AML-193 (cell line): Measurements from ENCODE around the gene RAC3.

Source experiments
- DNase-seq, 2 experiments: peaks; one replicate each; lab custom pipeline; 2025; lab: John Stamatoyannopoulos, UW

Gene RAC3

DNA sequence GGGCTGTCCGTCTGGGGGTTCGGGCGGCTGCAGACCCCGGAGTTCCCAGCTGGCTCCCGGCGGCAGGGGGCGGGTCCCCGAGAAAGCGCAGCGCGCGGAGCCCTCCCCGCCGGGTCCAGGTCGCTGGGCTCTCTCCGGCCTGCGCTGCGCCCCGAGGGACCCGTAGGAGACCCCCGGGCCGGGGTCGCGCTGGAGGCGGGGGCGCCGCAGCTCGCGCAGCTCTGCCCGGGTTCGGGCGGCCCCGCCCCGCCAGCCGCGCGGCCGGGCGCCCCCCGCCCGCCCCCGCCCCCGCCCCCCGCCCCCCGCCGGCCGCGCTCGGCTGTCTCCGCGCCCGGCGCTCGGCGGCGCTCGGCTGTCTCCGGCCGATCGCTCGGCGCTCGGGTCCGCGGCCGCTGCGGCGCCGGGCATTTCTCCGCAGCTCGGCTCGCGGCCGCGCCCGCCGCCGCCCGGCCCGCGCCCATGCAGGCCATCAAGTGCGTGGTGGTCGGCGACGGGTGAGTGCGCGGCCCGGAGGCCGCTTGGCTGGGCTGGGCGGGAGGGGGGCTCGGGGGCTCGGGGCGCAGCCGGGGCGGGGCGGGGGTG is at the start of gene RAC3:
TSS of gene RAC3 (plus strand) at position 376 of the 582 bp plus-strand sequence. CDS start at position 460, 84 bp downstream.
- peak in 1 of 2 experiments; percentile 56 for DNase-seq

DNA sequence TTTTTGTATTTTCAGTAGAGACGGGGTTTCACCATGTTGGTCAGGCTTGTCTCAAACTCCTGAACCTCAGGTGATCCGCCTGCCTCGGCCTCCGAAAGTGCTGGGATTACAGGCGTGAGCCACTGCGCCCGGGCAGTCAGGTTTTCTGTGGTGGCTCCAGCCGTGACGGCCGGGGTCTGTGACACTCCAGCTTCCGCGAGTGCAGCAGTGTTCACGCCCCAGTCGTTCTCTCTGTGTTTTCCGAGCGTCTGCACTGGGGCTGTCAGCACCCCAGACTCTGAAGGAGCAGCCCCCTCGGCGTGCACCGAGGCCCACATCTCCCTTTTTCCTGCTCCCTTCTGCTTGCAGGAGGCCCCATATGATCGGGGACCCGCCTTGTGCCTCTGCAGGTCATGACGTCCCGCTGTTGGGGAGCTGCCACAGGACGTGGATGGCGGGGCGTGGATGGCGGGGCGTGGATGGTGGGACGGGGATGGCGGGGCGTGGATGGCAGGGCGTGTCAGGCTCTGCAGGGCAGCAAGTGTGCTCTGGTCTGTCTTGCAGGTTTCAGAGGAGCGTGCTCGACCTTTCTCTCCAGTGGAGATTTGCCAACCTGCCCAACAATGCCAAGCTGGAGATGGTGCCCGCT is 48.4 kb upstream of the RAC3 start:
- no peak for DNase-seq

GRCh38 chr17:81983639-81984373 is 47.7 kb upstream of the RAC3 start:
- no peak for DNase-seq

DNA sequence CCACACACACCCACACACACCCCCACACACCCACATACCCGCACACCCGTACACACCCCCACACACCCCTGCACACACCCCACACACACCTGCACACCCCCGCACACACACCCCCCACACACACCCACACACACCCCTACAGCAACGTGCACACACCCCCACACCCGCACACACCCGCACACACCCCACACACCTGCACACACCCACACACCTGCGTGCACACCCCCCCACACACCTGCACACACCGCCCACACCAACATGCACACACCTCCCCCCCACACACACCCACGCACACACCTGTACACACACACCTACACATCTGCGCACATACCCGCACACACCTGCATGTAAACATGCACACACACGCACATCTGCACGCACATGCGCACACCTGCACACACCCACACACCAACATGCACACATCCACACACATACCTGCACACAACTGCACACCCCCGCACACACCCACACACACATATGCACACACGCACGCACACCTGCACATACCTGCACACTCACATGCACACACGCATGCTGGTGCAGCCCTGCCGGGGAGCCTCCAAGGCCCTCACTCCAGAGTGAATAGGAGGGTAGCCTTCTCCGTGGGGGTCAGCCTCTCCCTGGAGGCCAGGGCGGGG is 46.6 kb upstream of the RAC3 start:
- no peak for DNase-seq

GRCh38 chr17:81986606-81987005 is 44.9 kb upstream of the RAC3 start:
- DNase-seq, result no peak

DNA sequence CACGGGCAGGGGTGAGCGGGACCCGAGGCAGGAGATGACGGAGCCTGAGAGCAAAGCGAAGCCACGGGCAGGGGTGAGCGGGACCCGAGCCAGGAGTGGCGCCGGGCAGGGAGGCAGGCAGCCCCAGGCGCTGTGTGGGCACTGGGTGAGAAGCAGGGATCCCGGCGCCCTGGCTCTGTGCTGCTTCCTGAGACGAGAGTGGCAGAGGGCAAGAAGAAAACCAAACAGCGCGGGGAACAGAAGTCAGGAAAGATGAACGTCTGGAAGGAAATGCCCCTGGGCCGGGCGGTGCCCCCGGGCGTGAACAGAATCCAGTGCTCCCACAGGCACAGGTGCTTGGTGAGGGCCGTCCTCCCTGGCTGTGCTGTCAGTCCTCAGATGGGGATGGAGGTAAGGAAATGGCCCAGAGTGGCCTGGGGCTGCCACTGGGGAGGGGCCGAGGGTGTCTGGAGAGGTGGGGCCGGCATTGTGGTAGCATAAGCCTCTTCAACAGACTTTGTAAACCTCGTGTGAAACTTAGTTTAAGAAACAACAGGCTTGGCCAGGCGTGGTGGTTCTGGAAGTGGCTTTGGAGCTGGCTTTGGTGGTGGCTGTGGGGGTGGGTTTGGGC is 44.2 kb upstream of the RAC3 start:
- no peak for DNase-seq

- DNase-seq, result no peak
Measured at GRCh38 chr17:81990836-81991683, 40.4 kb upstream of the RAC3 start.

DNA sequence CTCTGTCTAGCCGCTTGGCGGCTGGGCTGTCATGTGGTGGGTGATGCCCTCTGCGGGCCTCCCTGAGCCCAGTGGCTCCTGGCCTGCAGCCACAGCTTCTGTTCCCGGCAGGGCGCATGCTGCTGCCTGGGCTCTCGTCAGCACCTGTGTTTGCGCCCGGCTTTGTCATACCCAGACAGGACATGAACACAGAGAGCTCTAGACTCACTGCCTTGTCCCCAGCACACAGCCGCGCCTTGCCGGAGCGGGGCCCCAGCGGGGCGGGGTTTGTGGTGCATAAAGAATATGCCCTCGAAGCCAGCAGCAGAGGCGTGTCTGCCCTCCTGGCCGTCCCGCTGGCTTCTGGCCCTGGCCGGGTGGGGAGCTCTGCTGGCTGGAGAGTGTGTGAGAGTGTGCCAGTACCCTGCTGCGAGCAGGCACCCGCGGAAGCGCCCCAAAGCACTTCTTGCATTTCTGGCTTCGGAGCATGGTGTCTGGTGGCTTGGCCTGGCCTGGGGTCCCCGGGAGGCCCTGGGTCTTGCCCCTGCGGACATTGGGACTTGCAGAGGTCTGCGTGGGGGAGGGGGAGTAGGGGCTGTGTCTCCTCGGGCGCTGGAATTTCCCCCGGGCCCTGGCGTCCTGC is 39.7 kb upstream of the RAC3 start:
- DNase-seq, result no peak

GRCh38 chr17:81992306-81993102 is 39.0 kb upstream of the RAC3 start:
- no peak for DNase-seq

DNA sequence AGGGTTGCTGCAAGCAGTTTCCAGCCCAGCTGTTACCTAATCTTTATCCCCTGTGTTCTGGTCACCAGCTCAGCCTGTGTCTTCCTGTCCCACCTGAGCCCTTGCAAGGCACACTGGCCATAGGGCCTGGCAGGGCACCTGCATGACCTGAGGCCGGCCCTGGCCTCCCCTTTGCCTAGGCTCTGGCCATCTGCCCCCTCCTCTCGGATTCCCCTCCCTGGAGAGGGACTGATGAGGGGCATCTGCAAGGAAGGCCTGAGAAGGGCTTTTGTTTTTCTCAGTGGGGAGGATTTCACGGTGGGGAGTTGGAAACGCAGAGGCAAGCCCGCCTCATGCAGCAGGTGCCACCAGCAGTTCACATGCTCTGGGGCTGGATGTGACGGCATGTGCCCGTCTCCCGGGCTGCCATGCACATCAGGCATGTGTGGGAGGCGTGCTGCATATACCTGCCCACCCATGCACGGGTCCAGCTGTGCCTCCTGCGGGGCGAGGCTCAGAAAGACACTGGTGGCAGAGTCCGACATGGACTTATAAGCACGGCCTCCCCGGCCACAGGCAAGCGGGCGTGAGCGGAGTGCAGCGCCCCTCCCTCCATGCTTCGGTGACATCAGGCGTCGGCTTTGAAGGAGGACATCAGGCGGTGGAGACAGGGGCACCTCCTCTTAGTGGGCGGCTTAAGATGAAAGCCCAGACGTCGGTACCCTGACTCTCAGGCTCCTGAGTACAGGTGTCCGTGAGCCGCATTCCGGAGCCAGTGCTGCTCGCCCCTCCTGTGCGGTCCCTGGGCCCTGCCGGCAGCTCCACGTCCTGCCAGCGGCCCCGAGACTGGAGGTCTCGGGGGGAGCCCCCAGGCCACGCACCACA is 37.5 kb upstream of the RAC3 start:
- no peak for DNase-seq

- no peak for DNase-seq
Measured at GRCh38 chr17:81994593-81995462, 36.6 kb upstream of the RAC3 start.

DNA sequence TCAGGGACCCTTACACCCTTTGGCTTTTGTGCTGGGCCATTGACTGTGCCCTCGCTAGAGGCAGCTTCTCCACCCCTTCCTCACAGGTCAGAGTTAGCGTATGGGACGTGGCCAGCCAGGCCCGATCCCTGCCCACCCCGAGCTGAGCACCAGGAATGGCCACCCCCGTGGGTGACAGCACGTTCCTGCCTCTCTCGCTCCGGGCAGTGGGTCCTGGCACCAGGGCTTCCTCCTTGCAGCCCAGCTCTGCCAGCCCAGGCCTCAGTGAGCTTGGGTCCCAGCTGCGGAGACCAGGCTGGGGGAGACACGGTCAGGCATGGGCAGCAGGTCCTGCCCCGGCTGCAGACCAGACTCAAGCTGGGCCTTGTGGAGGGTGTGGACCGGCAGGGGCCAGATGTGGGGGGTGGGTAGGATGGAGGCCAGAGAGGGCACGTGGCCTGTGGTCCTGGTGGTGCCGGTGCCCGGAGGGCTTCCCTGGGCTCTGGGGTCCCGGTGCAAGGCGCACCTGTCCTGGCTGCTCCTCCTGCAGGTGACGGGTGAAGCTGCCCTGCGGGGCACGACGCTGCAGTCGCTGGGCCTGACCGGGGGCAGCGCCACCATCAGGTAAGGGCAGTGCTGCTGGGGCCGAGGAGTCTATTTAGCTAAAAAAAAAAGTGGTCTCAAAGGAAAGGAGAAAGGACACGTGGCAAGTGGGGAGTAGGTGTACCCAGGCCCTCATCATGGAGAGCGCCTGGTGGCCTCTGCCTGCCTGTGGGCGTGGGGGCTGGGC is 35.8 kb upstream of the RAC3 start:
- no peak for DNase-seq

DNA sequence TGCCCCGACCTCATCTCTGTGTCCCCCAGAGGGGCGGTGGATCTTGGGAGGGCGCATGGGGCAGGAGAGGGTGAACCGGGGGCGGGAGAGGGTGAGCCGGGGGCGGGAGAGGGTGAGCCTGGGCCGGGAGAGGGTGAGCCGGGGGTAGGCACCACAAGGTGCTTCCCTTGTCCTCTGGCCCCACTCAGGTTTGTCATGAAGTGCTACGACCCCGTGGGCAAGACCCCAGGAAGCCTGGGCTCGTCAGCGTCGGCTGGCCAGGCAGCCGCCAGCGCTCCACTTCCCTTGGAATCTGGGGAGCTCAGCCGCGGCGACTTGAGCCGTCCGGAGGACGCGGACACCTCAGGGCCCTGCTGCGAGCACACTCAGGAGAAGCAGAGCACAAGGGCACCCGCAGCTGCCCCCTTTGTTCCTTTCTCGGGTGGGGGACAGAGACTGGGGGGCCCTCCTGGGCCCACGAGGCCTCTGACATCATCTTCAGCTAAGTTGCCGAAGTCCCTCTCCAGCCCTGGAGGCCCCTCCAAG is 35.2 kb upstream of the RAC3 start:
- DNase-seq, result no peak

DNA sequence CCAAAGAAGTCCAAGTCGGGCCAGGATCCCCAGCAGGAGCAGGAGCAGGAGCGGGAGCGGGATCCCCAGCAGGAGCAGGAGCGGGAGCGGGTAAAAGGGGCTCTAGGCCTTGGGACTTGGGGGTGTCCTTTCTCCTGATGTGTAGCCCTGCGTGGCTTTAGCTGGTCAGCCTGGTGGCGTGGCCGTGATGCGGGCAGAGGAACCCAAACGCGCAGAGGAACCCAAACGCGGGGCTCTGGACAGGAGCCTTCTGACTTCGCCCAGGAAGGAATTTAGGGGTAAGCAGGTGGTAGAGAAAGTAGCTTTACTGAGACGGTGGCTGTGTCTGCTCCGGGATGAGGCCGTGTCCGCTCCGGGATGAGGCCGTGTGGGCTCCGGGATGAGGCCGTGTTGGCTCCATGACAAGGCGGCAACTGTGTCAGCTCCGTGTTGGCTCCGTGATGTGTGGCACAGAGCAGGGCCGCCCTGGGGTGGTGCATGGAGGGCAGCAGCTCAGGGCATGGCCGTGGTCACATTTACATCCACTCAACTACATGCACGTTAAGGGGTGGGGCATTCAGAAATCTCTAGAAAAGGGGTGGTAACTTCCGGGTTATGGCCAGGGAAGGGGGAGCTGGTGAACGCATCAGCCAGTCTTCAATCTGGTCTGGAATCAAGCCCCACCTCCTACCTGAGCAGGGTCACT is 34.6 kb upstream of the RAC3 start:
- DNase-seq, result no peak

- DNase-seq, result no peak
Measured at GRCh38 chr17:81998212-81998611, 33.3 kb upstream of the RAC3 start.

DNA sequence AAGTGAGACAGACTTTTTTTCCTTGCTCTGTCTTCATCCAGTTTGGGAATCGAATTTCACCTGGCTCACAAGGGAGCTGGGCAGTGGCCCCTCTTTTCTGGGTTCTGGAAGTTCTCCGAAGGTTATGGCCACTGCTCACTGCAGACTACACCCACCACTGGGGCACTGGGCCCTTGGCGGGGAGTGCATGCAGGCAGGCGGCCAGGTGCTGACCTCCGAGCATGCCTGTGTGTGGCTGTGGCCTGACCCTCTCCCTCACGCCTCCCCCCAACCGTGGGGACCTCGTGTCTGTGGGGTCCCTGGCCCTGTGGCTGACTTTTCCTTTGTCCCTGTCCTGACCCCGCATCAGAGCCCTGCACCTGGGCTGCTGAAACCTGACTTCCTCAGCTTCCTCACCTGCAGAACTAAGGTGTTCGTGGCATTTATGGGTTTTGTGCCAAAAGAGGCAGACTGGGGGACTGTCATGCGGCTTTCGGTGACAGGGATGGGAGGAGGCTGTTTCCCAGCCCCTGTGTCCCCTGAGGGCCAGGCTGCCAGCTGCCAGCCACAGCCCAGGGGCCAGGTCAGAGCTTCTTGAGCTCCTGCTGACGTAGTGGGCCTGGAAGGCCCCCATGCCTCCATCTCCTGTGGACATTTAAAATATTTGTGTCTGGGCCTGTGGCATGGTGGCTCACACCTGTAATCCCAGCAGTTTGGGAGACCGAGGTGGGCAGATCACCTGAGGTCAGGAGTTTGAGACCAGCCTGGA is 32.6 kb upstream of the RAC3 start:
- DNase-seq, result no peak
